ENCODE results near the gene COPS9. TPM values are rescaled to one million over a fixed set of nuclear protein-coding genes. Genes with fewer than 3 reads are reported as not detected.

COPS9 gene
- total RNA-seq, 1 donor from 2014 or later = 35.0 TPM

DNA sequence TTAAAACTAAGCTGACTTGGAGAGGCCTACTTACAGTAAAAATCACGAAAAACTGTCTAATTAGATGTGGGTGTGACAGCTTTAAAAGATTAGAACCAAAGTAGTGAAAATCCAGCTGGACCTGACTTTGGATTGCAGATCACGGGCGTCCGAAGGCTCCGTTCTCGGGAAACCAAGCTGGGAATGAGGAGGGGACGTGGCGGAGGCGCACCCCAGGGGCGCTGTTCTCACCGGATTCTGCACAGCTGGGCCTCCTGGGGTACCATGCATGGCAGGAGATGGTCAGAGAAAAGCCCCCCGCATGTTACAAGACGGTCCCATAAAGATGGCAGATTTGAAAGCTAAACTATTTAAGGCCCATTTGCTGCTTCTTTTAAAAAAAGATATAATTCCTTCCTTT, 9.4 kb upstream of the COPS9 start:
- FAIRE-seq (no peak), DNase-seq (ENCODE audit: low read depth) (no peak)
- Histone ChIP-seq H3K4me3 (ENCODE audit: low read depth, low read length) (no peak overlapping the region), H3K27me3 (ENCODE audit: control insufficient read depth, insufficient read depth, low read length) (no peaks in the 10 kb centered on the region), H3K36me3 (ENCODE audit: control insufficient read depth, insufficient read depth, low read length) (no peaks in the 10 kb centered on the region)
- TF ChIP-seq, protein P1, sequence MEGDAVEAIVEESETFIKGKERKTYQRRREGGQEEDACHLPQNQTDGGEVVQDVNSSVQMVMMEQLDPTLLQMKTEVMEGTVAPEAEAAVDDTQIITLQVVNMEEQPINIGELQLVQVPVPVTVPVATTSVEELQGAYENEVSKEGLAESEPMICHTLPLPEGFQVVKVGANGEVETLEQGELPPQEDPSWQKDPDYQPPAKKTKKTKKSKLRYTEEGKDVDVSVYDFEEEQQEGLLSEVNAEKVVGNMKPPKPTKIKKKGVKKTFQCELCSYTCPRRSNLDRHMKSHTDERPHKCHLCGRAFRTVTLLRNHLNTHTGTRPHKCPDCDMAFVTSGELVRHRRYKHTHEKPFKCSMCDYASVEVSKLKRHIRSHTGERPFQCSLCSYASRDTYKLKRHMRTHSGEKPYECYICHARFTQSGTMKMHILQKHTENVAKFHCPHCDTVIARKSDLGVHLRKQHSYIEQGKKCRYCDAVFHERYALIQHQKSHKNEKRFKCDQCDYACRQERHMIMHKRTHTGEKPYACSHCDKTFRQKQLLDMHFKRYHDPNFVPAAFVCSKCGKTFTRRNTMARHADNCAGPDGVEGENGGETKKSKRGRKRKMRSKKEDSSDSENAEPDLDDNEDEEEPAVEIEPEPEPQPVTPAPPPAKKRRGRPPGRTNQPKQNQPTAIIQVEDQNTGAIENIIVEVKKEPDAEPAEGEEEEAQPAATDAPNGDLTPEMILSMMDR (IDR thresholded peaks at IDR 0.05; ENCODE audit: insufficient read depth, low read length, severe bottlenecking) = no peak

DNA sequence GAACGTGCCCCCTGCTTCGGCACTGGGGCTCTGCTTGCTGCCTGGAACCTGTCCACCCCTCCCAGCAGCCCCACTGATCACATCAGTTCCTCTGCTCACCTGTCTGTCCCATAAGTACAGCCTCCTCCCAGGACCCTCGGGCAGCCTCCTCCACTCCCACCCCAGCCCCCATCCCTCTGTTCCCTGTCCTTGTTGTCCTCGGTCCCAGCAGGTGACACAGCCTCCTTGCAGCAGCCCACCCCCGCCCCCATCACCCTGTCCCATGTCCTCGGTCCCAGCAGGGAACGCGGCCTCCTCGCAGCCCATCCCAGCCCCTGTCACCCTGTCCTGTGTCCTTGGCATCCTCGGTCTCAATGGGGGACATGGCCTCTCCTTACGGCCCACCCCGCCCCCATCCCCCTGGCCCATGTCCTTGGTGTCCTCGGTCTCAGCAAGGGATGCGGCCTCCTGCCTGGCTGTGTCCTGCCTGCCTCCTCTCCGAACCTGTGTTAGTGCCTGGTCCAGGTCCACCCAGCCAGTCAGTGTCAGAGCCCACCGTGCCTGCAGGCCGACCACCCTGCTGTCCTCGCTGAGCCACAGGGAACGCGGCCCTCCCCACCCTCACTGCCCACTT, 8.7 kb upstream of the COPS9 start:
- DNase-seq (ENCODE audit: low read depth) (no peak), FAIRE-seq (no peak)
- no peaks in the 10 kb centered on the region for H3K36me3 ChIP-seq (ENCODE audit: control insufficient read depth, insufficient read depth, low read length)
- no peaks in the 10 kb centered on the region for H3K27me3 ChIP-seq (ENCODE audit: control insufficient read depth, insufficient read depth, low read length)
- TF ChIP-seq, protein P1 (IDR thresholded peaks at IDR 0.05; ENCODE audit: insufficient read depth, low read length, severe bottlenecking) = no peak
- no peak overlapping the region for H3K4me3 ChIP-seq (ENCODE audit: low read depth, low read length)

DNA sequence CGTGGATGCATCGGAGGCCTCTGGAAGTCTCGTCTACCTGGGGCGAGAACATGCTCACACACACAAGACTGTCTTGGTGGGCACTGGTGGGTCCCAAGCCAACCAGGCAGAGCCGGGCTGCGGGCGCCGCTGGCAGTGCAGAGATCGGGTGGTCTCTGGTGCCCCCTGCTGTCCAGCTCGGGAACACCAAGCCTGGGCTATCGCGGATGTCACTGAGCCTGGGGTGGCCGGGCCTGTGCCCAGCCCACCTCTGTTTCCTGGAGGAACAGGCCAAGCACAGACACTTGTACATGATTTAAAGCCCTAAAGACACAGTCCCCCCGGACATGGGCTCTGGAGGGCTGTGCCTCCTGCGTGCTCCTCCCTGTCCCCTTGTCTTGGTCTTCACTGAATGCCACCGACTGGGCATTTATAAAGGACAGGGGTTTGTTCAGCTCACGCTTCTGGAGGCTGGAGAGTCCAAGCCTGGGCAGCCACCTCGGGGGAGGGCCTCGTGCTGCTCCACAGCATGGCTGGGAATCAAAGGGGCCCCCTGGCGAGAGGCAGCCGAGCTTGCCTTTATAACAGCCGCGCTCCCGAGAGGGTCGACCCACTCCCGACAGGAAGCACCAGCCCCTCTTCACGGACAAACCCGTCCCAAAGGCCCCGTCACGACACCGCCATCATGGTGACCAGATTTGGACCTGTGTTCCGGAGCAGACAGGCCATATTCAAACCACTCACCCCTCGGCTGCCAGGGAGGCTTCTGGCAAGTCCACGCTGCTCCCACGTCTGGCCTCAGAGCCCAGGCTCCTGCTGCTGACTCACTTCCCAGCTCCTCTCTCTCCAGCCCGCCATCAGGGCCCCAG, 7.9 kb upstream of the COPS9 start:
- FAIRE-seq (no peak), DNase-seq (ENCODE audit: low read depth) (peak; percentile 7)
- TF ChIP-seq, protein P1 (IDR thresholded peaks at IDR 0.05; ENCODE audit: insufficient read depth, low read length, severe bottlenecking) = peak; percentile 98
- no peaks in the 10 kb centered on the region for H3K27me3 ChIP-seq (ENCODE audit: control insufficient read depth, insufficient read depth, low read length)
- no peak overlapping the region for H3K4me3 ChIP-seq (ENCODE audit: low read depth, low read length)
- no peaks in the 10 kb centered on the region for H3K36me3 ChIP-seq (ENCODE audit: control insufficient read depth, insufficient read depth, low read length)

DNA sequence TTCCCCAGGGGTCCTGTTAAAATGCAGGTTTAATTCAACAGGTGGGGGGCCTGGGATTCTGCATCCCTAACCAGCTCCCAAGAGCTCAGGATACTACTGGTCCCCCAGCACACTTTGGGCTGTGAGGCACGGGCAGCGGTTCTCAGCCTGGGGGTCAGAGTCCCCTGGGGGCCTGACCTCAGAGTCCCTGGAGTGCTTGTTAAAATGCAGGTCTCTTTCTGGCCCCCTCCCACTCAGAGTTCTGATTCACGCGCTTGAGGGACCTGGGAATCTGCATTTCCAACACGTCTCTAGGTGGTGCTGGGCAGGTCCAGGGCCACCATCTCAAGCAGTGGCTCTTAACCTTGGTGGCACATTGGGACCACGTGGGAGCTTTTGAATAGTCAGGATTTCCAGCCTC, 7.2 kb upstream of the COPS9 start:
- no peaks in the 10 kb centered on the region for H3K36me3 ChIP-seq (ENCODE audit: control insufficient read depth, insufficient read depth, low read length)
- FAIRE-seq (no peak), DNase-seq (ENCODE audit: low read depth) (no peak)
- H3K4me3 ChIP-seq (ENCODE audit: low read depth, low read length) = no peak overlapping the region
- no peaks in the 10 kb centered on the region for H3K27me3 ChIP-seq (ENCODE audit: control insufficient read depth, insufficient read depth, low read length)
- TF ChIP-seq, protein P1 (IDR thresholded peaks at IDR 0.05; ENCODE audit: insufficient read depth, low read length, severe bottlenecking) = no peak

DNA sequence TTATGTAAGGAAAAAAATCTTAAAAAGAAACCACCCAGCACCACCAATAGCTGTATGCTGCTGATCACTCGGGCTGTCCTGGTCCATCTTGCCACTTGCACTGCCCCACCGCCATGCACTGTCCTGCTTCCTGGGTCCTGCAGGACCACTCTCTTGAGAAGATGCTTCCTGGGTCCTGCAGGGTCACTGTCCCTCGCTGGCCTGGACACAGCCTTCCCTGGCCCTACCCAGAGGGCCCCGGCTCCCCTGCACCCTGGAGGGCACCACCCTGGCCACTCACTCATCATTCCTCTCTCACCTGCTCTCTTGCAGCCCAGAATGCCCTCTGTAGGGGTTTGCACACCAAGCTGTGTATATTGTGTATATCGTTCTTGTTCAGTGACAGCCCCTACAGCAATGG, 6.8 kb upstream of the COPS9 start:
- Histone ChIP-seq H3K36me3 (ENCODE audit: control insufficient read depth, insufficient read depth, low read length) (no peaks in the 10 kb centered on the region), H3K4me3 (ENCODE audit: low read depth, low read length) (no peak overlapping the region), H3K27me3 (ENCODE audit: control insufficient read depth, insufficient read depth, low read length) (no peaks in the 10 kb centered on the region)
- no peak for DNase-seq (ENCODE audit: low read depth)
- TF ChIP-seq, protein P1 (IDR thresholded peaks at IDR 0.05; ENCODE audit: insufficient read depth, low read length, severe bottlenecking) = no peak
- FAIRE-seq = no peak
